Effector CD8-positive, alpha-beta T cell (primary cell): Measurements from ENCODE around the gene ZNF648.
A peak's percentile ranks its signal among the peaks of the same experiment; 100 is the strongest.
"Not testable (repeated sequence)": the region's sequence is repeated elsewhere in the genome, so short reads cannot be mapped to it uniquely, and the experiment has no call there.

ENCODE experiments used
- DNase-seq: peaks from one replicate; lab custom pipeline; 2025; lab: John Stamatoyannopoulos, UW
- total RNA-seq, 4 experiments: gene quantifications; one replicate each; lab custom pipeline; 2026; lab: John Stamatoyannopoulos, UW

Gene ZNF648, protein sequence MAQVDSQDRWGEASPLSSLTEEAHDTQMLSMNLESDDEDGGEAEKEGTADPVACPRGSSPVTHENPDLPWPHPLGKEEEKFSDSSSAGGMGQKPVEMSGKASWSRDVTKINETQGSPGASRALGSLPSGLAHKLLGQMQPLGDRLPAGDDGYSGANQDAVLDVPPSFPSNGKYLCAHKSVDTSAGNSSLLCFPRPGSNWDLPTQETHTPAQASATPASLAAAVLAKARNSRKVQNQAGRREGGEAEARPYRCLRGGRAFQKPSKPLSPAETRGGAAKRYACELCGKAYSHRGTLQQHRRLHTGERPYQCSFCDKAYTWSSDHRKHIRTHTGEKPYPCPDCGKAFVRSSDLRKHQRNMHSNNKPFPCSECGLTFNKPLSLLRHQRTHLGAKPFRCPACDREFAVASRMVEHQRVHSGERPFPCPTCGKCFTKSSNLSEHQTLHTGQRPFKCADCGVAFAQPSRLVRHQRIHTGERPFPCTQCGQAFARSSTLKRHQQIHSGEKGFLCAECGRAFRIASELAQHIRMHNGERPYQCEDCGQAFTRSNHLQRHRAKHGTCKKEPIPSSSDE
- 0 to 0.09 (median 0) reads per million in 4 experiments for total RNA-seq

- no peak for DNase-seq
Observed at GRCh38 chr1:182061594-182061993, at the start of gene ZNF648. ZNF648 (minus strand) TSS chr1:182061712; CDS start chr1:182058010, 3,702 bp downstream.

DNA sequence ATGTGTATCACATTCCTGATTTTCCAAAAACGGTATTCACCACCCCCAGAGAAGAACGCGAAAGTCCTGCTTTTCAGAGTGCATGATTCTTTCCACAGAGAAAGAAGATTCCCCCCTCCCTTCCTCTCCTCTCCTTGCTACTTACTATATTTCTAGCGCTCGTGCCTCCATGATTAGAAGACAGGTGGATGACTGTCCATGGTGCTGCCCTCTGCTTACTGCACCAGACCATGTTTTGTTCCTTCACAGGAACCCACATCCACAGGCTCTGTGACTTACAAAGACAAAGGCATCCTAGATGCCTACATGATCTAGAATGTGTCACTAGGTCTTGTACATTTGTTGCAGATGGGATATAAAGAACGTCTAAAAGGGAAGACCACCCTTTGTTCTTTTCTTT is 49.1 kb upstream of the ZNF648 start:
- no peak for DNase-seq

DNA sequence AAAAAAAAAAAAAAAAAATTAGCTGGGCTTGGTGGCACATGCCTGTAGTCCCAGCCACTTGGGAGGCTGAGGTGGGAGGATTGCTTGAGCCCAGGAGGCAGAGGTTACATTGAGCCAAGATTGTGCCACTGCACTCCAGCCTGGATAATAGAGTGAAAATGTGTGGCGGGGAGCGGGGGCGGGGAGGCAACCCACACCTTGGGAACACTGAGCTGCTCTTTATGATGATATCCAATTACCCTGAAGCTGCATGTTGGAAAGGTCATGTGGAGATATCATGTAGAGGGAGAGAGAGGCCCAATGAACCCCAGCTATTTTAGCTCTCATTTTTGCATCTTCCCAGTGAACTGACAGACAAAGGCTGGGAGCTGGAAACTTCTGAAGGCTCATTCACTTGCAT is 48.3 kb upstream of the ZNF648 start:
- no peak for DNase-seq

- DNase-seq = no peak
Observed at GRCh38 chr1:182107209-182107608, 45.7 kb upstream of the ZNF648 start.

- no peak for DNase-seq
Observed at GRCh38 chr1:182102043-182102416, 40.5 kb upstream of the ZNF648 start.

- DNase-seq = no peak
Observed at GRCh38 chr1:182101415-182102042, 40.0 kb upstream of the ZNF648 start.

DNA sequence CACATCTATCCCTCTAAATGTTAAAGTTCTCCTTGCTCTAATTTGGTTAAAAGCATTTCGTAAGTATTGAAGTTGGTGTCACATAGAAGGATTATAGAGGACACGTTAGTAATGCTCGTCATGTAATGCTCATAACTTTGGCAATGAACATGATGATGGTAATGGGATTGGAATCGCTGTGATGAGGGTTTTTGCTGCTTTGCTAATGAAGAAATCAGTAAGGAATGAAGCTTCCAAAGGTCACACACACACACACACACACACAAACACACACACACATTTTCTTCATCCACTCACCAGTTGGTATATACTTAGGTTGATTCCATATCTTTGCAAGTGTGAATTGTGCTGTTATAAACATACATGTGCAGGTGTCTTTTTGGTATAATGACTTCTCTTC is 36.8 kb upstream of the ZNF648 start:
- DNase-seq = no peak

DNA sequence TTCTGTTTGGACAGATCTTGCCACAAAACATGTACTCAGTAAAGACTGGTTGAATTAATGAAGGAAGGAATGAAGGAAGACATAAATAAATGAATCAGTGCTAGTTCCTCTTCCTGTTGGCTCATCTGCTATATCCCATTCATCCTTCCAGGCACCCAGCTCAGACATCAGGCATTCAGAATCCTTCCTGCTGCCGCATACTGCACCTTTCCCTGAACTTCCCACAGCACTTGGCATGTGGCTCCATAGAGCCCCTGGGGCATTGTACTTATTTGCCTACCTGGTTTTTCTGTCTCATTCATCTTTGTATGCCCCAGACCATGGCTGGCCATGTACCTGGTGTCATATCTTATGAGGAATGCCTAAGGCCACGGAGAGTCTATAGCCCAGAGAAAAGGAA is 34.4 kb upstream of the ZNF648 start:
- no peak for DNase-seq

DNA sequence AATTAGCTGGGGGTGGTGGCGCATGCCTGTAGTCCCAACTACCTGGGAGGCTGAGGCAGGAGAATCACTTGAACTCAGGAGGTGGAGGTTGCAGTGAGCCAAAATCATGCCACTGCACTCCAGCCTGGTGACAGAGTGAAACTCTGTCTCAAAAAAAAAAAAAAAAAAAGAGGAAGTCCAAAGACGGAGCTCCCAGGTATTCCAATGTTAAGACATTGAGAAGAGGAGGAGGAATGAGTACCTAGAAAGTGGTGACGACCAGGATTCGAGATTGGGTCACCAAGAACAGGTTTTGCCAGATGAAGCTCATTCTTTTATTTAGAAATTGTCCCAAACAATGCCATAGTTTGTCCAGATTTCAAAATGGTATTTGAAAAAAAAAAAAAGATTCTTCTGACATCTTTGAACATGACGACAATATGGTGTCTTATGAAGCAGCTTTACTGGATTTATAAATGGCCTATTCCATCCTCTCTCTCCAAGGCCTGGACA is 33.0 kb upstream of the ZNF648 start:
- DNase-seq = not testable (repeated sequence)

GRCh38 chr1:182093781-182094180 is 32.3 kb upstream of the ZNF648 start:
- no peak for DNase-seq

GRCh38 chr1:182092336-182092735 is 30.8 kb upstream of the ZNF648 start:
- no peak for DNase-seq

DNA sequence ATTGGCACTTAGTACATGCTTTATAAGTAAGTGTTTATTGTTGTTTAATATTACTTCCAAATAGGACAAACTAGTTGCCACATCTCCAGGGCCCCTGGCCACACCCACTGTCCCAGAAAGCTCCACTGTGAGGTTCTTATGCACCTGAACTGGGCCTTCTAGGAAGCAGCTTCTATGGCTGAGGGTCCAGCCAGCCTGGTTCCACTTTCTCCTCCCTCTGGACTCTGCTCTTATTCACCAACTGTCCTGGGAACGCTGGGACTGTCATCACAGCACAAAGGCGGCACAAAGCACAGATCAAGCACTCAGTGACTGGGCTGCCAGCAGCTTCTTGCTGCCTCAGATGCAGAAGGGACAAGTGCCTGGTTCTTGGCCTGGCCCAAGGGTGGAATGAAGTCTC is 29.6 kb upstream of the ZNF648 start:
- DNase-seq = no peak

GRCh38 chr1:182087719-182088350 is 26.3 kb upstream of the ZNF648 start:
- no peak for DNase-seq

DNA sequence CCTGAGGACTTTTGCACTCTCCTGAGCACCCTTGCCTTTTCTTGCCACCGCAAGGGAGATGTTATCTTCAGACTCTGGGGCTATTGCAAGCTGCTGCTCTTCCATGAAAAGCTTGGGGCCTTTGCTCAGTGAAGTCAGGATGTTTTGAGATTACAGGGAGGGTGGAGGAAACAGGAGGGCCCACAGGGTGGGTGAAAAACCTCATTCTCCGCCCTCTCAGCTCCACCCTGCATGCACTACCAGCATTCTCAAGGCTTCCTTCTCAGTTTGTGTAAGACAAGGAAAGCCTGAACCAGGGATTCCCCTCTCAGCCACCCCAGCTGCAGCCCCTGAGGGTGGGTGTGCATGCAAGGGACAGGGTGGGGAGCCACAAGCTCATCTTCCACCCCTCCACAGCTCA is 25.8 kb upstream of the ZNF648 start:
- no peak for DNase-seq

GRCh38 chr1:182086620-182087019 is 25.1 kb upstream of the ZNF648 start:
- DNase-seq = no peak

DNA sequence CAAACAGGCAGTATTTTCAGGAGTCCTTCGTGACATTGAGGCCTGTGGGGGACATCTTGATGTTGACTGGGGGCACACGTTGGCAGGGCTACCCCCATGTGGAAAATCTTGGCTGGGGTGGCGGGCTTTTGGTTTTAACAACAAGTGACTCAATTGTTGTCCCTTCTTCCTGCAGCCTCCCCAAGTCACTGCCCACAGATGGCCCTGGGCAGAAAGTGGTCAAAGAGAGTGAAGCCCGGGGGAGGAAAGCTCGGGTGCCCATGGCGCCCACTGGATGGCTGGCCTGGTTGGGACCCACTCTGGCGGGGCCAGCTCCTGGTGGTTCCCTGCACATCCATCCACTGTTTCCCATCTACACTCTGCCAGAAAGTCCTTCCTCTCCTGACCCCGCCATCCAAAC is 24.6 kb upstream of the ZNF648 start:
- DNase-seq = no peak

DNA sequence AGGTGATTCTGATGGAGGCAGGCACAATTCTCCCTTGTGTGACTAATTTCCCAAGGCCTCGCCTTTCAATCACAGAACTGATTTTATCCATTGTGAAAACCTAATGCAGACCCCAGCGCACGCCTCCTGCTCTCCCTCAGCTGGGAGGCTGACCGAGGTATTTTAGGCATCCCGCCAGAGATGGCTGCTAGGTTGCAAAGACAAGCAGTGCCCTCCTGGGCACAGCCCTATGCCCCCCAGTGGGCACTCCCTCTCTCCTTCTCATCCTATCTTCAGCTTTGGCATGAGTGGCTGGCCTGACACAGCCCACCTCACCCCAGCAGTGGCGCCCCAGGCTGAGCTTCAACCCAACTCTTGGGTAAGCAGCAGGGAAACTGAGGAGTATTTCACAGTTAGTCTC is 24.2 kb upstream of the ZNF648 start:
- DNase-seq = no peak

GRCh38 chr1:182084487-182085316 is 23.2 kb upstream of the ZNF648 start:
- peak; percentile 60 for DNase-seq

- DNase-seq = no peak
Observed at GRCh38 chr1:182083851-182084486, 22.5 kb upstream of the ZNF648 start.

DNA sequence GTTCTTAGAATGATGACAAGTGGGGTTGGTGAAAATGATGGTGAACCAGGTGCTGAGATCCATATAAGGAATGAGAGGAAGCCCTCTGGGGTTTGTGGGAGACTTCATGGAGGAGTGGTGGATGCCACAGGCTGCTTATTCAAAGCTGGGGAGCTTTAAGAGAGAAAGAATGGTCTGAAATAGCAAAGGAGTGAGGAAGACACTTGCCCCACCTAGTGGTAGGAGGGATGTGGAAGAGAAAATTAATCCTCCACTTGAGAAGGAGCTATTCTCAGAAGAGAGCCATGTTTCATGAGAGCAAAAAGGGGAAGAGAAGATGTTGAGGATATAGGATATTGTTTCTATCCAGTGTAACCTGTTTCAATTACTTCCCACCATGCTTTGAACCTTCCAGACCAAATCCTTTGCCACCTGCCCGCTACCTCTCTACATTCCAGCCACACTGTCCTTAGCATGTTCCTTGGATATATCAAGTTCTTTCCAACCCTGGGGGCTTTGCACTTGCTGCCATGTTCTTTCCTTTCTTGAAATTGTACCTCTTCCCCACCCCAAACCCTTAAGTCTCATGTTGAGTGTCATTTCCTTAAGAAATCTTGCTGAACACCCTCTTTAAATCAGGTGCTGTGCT is 19.6 kb upstream of the ZNF648 start:
- DNase-seq = no peak

DNA sequence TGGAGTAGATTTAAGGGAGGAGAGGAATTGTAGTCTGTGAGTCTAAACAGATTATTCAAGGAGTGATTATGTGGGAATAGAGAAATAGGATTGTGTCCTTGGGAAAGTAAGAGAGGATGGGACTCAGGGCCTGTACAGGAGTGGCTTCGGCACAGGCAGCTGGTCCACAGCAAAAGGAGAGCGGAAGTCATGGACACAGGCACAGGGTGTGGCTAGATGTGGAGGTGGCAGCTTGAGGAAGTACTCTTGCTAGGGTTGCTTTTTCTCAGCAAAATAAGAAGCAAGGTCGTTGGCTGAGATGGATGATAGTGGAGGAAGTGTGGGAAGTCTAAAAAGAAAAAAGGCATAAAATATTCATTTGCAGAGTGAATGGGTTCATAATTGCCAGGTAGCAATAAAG is 18.5 kb upstream of the ZNF648 start:
- DNase-seq = no peak
